ENCODE results near the gene OR11L1.

The OR11L1 gene

DNA sequence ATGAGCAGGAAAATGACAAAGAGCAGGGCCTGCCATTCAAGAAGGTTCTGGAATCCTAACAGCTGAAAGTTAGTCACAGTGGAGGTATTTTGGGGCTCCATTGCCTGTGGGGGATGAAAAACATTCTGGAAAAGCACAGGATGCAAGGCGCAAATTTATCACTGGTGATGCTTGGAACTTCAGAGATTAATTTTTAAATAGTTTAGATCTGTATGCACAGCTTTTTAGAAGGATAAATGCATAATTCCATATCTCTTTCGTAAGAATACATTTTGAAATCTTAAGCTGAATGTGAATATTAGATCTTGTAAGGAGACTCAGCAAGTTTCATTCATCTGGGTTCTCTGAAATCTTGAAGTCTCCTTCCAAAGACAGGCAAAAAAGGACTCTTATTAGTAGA lies at the start of gene OR11L1:
Gene OR11L1 (minus strand): TSS at position 101 of the 400 bp plus-strand sequence. CDS start 0 bp downstream, at position 101.
- no peak for DNase-seq

DNA sequence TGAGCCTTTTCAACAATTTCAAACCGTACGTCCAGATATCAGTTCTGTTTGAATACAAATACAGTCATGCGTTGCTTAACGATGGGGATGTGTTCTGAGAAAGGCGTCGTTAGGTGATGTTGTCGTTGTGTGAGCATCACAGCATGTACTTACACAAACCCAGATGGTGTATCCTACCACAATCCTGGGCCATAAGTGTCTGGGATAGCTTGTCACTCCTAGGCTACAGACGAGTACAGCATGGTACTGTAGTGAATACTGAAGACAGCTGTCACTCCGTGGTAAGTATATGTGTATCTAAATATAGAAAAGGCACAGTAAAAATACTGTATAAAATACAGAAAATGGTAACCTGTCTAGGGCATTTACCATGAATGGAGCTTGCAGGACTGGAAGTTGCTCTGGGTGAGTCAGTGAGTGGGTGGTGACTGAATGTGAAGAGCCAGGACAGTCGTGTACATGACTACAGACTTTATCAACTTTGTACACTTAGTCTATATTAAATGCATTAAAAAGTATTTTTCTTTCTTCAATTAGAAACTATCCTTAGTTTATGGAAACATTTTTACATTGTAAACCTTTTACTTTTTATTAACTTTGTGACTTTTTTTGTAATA lies 43.2 kb upstream of the OR11L1 start:
- no peak for DNase-seq

GRCh38 chr1:247883346-247883745 lies 41.6 kb upstream of the OR11L1 start:
- DNase-seq, result no peak

- DNase-seq, result no peak
Observed at GRCh38 chr1:247865416-247865815, 23.7 kb upstream of the OR11L1 start.

GRCh38 chr1:247864644-247865043 lies 22.9 kb upstream of the OR11L1 start:
- DNase-seq, result no peak

DNA sequence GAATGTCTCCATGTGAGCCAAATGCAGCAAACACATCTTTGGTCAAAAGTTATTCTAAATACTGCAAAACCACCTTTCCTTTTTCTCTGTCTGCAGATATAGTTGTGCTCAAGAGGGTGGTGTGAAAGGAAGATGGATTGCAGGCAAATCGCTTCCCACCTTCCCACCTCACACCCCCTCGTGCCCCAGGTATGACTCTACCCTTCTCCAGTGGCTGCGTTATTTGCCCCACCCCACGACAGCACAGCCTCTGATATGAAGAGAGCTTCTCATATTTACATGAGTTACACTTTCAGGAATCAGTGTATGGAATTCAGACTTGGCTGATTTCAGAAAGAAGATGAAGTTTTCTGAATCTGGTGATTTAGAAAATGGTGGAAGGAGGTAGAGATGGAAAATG lies 21.1 kb upstream of the OR11L1 start:
- no peak for DNase-seq

DNA sequence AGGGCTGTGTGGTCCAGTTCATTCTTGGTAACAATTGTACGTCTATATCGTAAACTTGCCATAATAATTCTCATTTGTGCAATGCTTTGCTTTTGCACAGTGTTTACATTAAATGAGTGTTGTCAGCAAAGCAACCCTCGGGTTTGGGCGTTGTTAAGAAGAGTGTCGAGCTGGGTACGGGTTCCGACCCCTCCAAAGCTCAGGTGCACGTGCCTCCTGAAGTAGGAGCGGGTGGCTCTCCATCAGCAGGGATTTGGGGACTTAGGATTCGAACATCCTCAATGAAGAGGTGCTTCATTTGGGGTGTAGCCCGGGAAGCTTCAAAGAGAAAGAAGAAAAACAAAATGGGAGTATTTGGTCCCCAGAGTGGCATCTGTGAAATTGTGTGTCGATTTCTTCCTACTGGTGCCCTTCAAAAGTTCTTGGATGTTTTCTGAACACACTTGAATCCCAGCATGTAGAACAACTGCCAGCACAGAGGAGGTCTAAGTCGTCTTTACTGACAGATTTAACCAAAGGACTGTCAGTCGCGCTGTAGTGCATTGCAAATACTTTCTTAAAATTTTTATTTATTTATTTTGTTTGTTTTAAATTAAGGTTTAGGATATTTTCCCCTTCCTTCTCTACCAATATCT lies 16.4 kb upstream of the OR11L1 start:
- DNase-seq, result no peak

DNA sequence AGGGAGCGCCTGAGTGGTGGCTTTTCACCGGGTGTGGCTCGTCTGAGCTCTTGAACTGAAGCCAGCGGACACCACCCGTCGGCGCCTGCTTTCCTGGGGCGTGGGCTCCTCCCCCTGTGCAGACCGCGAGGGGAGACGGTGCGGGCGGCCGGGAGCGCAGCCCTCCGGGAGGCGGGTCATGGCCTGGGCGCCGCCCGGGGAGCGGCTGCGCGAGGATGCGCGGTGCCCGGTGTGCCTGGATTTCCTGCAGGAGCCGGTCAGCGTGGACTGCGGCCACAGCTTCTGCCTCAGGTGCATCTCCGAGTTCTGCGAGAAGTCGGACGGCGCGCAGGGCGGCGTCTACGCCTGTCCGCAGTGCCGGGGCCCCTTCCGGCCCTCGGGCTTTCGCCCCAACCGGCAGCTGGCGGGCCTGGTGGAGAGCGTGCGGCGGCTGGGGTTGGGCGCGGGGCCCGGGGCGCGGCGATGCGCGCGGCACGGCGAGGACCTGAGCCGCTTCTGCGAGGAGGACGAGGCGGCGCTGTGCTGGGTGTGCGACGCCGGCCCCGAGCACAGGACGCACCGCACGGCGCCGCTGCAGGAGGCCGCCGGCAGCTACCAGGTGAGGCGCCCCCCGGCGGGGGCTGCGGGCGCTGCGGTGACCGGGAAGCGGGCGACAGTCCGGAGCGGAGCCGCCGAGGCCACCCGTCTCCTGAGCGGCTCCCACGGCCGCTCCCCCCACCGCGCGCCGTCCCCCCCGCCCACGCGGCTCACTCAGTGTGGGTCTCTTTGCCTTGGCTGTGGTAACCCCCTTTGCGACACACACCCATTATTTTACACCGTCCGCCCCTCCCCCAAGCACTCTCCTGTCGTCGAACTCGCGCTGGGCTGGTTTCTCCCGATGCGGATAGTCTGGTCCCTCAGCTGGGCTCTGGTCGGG lies 15.6 kb upstream of the OR11L1 start, which contains the start of gene TRIM58:
Gene TRIM58 (plus strand): TSS at position 119 of the 916 bp plus-strand sequence. CDS start 60 bp downstream, at position 179.
- DNase-seq, result no peak

DNA sequence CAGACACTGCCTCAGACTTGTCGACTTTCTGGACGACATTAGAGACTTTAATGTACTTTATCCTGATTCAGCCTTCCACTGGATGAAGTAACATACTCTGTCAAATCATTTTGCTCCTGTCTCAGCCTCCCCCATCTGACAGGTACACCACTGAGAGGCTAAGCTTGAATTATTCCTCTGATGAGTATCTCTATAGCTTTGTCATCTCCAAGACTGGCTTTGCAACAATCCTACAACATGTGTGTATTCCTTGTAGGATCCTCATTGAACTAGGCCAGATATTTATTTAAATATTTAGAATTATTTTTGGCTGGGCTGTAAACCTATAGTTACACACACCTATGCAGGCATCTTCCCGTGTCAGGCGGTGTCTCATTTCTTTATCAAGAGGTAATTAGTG lies 14.2 kb upstream of the OR11L1 start:
- DNase-seq, result no peak

DNA sequence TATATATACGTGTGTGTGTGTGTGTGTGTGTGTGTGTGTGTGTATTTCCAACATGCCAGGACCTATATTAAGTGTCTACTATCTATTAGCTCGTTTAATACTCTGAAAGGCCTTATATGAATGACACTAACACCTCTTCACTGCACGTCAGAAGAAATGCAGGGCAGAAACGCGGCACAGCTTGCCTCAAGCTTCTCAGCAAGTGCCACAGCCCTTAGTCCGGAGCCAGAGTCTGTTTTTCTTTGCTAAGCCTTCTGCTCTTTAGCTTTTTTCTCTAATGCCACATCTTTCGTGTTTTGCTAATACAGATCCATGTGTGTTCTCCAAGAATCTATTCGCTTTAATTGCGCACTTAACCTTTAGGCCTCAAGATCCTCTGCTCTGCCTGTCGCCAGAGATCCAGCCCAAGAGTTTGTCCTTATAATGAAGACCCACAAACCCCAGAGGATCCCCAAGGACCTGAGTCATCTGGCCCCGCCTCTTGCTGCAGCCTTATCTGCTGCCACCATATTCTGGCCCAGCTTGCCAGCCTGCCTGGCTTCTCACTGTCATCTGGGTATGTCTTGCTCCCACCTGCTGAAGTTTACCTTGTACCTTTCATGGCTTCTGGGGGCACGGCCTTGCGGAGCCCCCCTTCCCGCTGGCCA lies 13.3 kb upstream of the OR11L1 start:
- DNase-seq, result no peak

DNA sequence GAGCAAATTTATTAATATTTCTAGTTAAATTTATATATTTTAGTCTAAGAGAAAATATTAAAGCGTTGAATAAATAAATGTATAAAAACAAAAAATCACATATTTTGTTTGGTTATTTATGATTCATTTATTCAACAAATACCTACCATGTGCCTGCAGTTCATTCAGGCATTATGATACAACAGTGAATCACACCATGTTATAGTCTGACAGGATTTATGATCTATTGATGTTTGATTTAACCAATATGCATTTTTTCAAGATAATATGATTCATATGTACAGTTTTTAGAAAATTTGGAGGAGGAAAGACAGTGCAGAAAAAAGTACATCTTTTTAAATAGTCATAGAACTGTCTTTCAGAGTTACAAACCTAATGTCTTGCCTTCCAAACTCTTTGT lies 7.9 kb upstream of the OR11L1 start:
- no peak for DNase-seq

DNA sequence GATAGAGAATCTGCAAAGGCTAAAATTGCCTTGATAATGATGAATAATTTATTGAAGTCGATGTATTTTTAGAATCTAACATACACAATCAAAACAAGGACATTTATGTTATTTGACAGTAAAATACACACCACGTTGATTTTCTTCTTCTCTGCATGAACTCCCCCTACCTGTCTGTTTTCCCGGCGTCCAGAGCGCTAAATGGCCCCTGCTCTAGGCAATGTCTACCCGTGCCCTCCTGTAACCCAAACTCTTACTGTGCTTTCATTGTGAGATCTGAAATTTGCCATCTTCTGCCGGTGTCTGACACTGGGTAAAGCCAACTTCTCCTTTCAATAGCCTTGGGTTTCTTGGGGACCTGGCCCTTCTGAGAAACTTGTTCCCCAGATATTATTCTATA lies 6.7 kb upstream of the OR11L1 start:
- no peak for DNase-seq

- DNase-seq, result no peak
Observed at GRCh38 chr1:247845693-247846017, 4.0 kb upstream of the OR11L1 start.

- no peak for DNase-seq
Observed at GRCh38 chr1:247845011-247845692, 3.5 kb upstream of the OR11L1 start.

GRCh38 chr1:247843411-247843810 lies 1.7 kb upstream of the OR11L1 start:
- DNase-seq, result no peak

GRCh38 chr1:247840818-247841217 lies 878 bp downstream of the OR11L1 start:
- no peak for DNase-seq

GRCh38 chr1:247833601-247834000 lies 8.1 kb downstream of the OR11L1 start:
- DNase-seq, result no peak

DNA sequence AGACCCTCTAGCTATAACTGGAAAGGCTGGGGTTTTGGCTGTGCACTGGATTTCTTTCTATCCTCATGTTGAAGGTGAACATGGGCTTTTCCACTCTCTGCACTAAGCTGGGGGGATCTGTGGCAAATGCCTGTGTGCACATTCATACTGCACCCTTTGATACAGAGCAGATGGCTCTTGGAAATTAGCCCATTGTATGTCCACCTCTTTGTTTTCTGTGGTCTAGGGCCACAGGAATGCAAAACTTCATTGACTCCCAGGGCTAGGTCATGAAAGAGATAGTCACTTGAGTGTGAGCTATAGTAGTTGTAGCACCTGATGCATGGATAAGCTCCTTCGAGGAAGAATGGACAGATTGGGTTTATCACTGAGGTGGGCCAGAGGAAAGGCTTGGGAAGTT lies 12.0 kb downstream of the OR11L1 start:
- no peak for DNase-seq

- DNase-seq, result no peak
Observed at GRCh38 chr1:247825362-247825761, 16.3 kb downstream of the OR11L1 start.

DNA sequence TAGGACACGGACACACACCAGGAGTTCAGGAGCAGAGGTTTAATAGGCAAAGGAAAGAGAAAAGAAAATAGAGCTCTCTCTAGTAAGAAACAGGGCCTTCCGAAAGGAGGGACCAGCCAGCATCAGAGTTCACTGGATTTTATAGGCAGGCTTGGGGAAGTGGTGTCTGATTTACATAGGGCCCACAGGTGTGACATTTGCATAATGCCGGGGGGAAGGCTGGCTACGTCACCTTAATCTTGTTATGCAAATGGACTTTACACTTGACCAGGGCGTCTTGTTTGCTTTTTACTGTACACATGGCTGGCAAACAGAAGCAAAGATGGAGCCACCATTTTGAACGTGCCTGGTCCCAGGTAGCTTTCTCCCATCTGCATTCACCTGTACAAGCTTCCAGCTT lies 17.7 kb downstream of the OR11L1 start, which contains the start of gene OR14A16:
Gene OR14A16 (minus strand): TSS at position 97 of the 400 bp plus-strand sequence. CDS start 8,390 bp downstream, outside the sequence.
- DNase-seq, result no peak

GRCh38 chr1:247822060-247822459 lies 19.6 kb downstream of the OR11L1 start:
- DNase-seq, result no peak

- DNase-seq, result no peak
Observed at GRCh38 chr1:247812637-247813036, 29.1 kb downstream of the OR11L1 start.

GRCh38 chr1:247797518-247797917 lies 44.2 kb downstream of the OR11L1 start:
- no peak for DNase-seq
